Transverse colon (tissue), 4 donors: ENCODE data around the gene PHF5A.

Experiments used
- EP300 ChIP-seq: sonication (generic); formaldehyde crosslinking; IDR thresholded peaks from one replicate; pipeline ENCODE4 v1.6.1; 2017; ENCODE audit warnings: antibody characterized with exemption, low read depth
- POLR2A ChIP-seq: fragments of 450-650 bp; IDR thresholded peaks from one replicate; pipeline ENCODE4 v1.6.1; 2016; ENCODE audit warnings: antibody characterized with exemption, mild to moderate bottlenecking, moderate library complexity
- POLR2AphosphoS5 ChIP-seq, 3 donors: sonication (generic); formaldehyde crosslinking; IDR thresholded peaks; one replicate each; pipeline ENCODE4 v1.6.1; 2016; ENCODE audit warnings: antibody characterized with exemption in 3 of 3
- TF ChIP-seq, protein P1 (sequence below), 5 experiments: fragments of 200-600 bp in 3 of 5; fragments of 450-650 bp in 2 of 5; sonication (generic) in 3 of 5; IDR thresholded peaks; 1 replicate in 2 of 5; 2 replicates in 3 of 5; pipeline ENCODE4 v1.5.1; 2016 to 2017; ENCODE audit warnings: antibody characterized with exemption in 5 of 5, inconsistent platforms in 3 of 5, mild to moderate bottlenecking in 2 of 5, moderate library complexity in 1 of 5

DNA sequence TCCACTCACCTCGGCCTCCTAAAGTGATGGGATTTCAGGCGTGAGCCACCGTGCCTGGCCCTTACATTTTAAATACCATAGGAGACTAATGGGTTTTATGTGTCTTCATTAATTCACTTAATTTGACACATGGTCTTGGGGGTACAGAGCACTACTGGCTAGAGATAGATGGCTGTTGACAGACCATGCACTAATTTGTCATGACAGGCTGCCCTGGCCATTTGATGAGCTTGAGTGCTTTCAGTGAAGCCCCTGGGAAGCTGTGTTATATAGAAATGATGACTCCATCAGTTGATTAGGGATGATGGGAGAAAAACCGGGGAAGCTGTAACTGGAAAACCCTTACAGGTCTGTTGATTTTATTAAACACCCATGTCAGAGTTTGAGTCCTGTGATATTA lies 6.6 kb downstream of the PHF5A start:
- TF ChIP-seq, protein P1, sequence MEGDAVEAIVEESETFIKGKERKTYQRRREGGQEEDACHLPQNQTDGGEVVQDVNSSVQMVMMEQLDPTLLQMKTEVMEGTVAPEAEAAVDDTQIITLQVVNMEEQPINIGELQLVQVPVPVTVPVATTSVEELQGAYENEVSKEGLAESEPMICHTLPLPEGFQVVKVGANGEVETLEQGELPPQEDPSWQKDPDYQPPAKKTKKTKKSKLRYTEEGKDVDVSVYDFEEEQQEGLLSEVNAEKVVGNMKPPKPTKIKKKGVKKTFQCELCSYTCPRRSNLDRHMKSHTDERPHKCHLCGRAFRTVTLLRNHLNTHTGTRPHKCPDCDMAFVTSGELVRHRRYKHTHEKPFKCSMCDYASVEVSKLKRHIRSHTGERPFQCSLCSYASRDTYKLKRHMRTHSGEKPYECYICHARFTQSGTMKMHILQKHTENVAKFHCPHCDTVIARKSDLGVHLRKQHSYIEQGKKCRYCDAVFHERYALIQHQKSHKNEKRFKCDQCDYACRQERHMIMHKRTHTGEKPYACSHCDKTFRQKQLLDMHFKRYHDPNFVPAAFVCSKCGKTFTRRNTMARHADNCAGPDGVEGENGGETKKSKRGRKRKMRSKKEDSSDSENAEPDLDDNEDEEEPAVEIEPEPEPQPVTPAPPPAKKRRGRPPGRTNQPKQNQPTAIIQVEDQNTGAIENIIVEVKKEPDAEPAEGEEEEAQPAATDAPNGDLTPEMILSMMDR (IDR thresholded peaks at IDR 0.05): no peak
- TF ChIP-seq POLR2A (no peak), EP300 (no peak), POLR2AphosphoS5 (IDR thresholded peaks at IDR 0.05) (no peak)
